Neural cell (in vitro differentiated cells): ENCODE results near the gene ENTPD8. TPM values are rescaled to one million over a fixed set of nuclear protein-coding genes. Genes with fewer than 3 reads are reported as not detected.

Experiments used
- H2AFZ ChIP-seq: fragments of 200-600, 300-800 bp; sonication (generic), shearing (Covaris generic); 2 replicates; pipeline ENCODE4 v1.6.0; 2014; ENCODE audit warnings: low read depth, mild to moderate bottlenecking, antibody characterized with exemption, low read length, moderate library complexity
- H3F3A ChIP-seq: fragments of 200-600 bp; shearing (Covaris generic); 2 replicates; pipeline ENCODE4 v1.6.1; 2016; ENCODE audit warnings: mild to moderate bottlenecking, moderate library complexity, mixed read lengths, antibody characterized with exemption, low read length; ENCODE audit not compliant: insufficient read depth, poor library complexity, severe bottlenecking
- H3K27ac ChIP-seq: fragments of 200-600, 300-800 bp; sonication (generic), shearing (Covaris generic); 2 replicates; pipeline ENCODE4 v1.5.1; 2014; ENCODE audit warnings: mild to moderate bottlenecking, low read length, moderate library complexity
- H3K27me3 ChIP-seq: fragments of 300-800, 200-600 bp; sonication (generic), shearing (Covaris generic); 2 replicates; pipeline ENCODE4 v1.6.0; 2014; ENCODE audit warnings: mild to moderate bottlenecking, low read depth, low read length, moderate library complexity; ENCODE audit not compliant: insufficient read depth
- H3K36me3 ChIP-seq: fragments of 300-800, 200-600 bp; sonication (generic), shearing (Covaris generic); 2 replicates; pipeline ENCODE4 v1.5.1; 2014; ENCODE audit warnings: mild to moderate bottlenecking, antibody characterized with exemption, low read length, moderate library complexity; ENCODE audit not compliant: insufficient read depth
- H3K4me2 ChIP-seq: fragments of 300-800, 200-600 bp; sonication (generic), shearing (Covaris generic); 2 replicates; pipeline ENCODE4 v1.6.0; 2014; ENCODE audit warnings: mild to moderate bottlenecking, low read length
- H3K4me3 ChIP-seq: fragments of 300-800, 200-600 bp; sonication (generic), shearing (Covaris generic); 2 replicates; pipeline ENCODE4 v1.5.1; 2014; ENCODE audit warnings: mild to moderate bottlenecking, low read length, moderate library complexity
- H3K79me2 ChIP-seq: fragments of 200-600 bp; shearing (Covaris generic); replicated peaks from 2 replicates; pipeline ENCODE4 v1.6.0; 2014; ENCODE audit warnings: mild to moderate bottlenecking, low read length, moderate library complexity; ENCODE audit not compliant: insufficient read depth
- H3K9ac ChIP-seq: fragments of 300-800, 200-600 bp; sonication (generic), shearing (Covaris generic); 2 replicates; pipeline ENCODE4 v1.6.1; 2016; ENCODE audit warnings: mild to moderate bottlenecking, low read length, mixed read lengths
- H3K9me2 ChIP-seq: fragments of 200-600 bp; shearing (Covaris generic); 2 replicates; pipeline ENCODE4 v1.6.1; 2016; ENCODE audit warnings: mild to moderate bottlenecking, low read length, mixed read lengths; ENCODE audit not compliant: insufficient read depth
- H3K9me3 ChIP-seq: fragments of 200-600, 300-800 bp; sonication (generic), shearing (Covaris generic); 2 replicates; pipeline ENCODE4 v1.6.1; 2016; ENCODE audit warnings: mild to moderate bottlenecking, mixed run types, low read length, moderate library complexity, mixed read lengths
- H4K20me1 ChIP-seq: fragments of 200-600 bp; shearing (Covaris generic); 2 replicates; pipeline ENCODE4 v1.6.1; 2016; ENCODE audit warnings: mild to moderate bottlenecking, mixed run types; ENCODE audit not compliant: insufficient read depth
- EP300 ChIP-seq: fragments of 450-650 bp; conservative IDR thresholded peaks from 2 replicates; pipeline ENCODE4 v1.6.1; 2014; ENCODE audit warnings: antibody characterized with exemption, mild to moderate bottlenecking, moderate library complexity; ENCODE audit not compliant: poor library complexity, severe bottlenecking
- EZH2 ChIP-seq: fragments of 200-600, 300-800 bp; shearing (Covaris generic), sonication (generic); IDR thresholded peaks from 2 replicates; pipeline ENCODE4 v1.6.1; 2014; ENCODE audit warnings: antibody characterized with exemption, low read length, borderline replicate concordance, mild to moderate bottlenecking; ENCODE audit not compliant: insufficient read depth, poor library complexity, severe bottlenecking
- MXI1 ChIP-seq: fragments of 450-650 bp; conservative IDR thresholded peaks from 2 replicates; pipeline ENCODE4 v1.6.1; 2014; ENCODE audit warnings: antibody characterized with exemption, mild to moderate bottlenecking; ENCODE audit not compliant: poor library complexity, severe bottlenecking
- POLR2AphosphoS5 ChIP-seq: IDR thresholded peaks from 2 replicates; pipeline ENCODE4 v1.6.1; 2012
- RAD21 ChIP-seq: fragments of 450-650 bp; conservative IDR thresholded peaks from 2 replicates; pipeline ENCODE4 v1.6.1; 2014; ENCODE audit warnings: antibody characterized with exemption, mild to moderate bottlenecking, moderate library complexity
- SMC3 ChIP-seq: fragments of 450-650 bp; conservative IDR thresholded peaks from 2 replicates; pipeline ENCODE4 v1.6.1; 2014; ENCODE audit warnings: antibody characterized with exemption, mild to moderate bottlenecking, moderate library complexity; ENCODE audit not compliant: poor library complexity
- TAF1 ChIP-seq: IDR thresholded peaks from 2 replicates; pipeline ENCODE4 v1.6.1; 2012; ENCODE audit warnings: low read depth
- polyA plus RNA-seq: library from polyadenylated mRNA; depleted of rRNA; stranded (reverse); fragments of >200 nt; gene quantifications from 2 replicates; pipeline ENCODE4 v1.2.3, GENCODE V29; 2014
- TF ChIP-seq, protein P1 (sequence below): fragments of 450-650 bp; IDR thresholded peaks from 2 replicates; pipeline ENCODE4 v1.5.1; 2014; ENCODE audit warnings: antibody characterized with exemption, mild to moderate bottlenecking, moderate library complexity; ENCODE audit not compliant: poor library complexity, severe bottlenecking
- TF ChIP-seq, protein P2 (sequence below): IDR thresholded peaks from 2 replicates; pipeline ENCODE4 v1.6.1; 2012; ENCODE audit warnings: borderline replicate concordance

The ENTPD8 gene
- polyA plus RNA-seq, 1 donor from 2014 or later: not detected

DNA sequence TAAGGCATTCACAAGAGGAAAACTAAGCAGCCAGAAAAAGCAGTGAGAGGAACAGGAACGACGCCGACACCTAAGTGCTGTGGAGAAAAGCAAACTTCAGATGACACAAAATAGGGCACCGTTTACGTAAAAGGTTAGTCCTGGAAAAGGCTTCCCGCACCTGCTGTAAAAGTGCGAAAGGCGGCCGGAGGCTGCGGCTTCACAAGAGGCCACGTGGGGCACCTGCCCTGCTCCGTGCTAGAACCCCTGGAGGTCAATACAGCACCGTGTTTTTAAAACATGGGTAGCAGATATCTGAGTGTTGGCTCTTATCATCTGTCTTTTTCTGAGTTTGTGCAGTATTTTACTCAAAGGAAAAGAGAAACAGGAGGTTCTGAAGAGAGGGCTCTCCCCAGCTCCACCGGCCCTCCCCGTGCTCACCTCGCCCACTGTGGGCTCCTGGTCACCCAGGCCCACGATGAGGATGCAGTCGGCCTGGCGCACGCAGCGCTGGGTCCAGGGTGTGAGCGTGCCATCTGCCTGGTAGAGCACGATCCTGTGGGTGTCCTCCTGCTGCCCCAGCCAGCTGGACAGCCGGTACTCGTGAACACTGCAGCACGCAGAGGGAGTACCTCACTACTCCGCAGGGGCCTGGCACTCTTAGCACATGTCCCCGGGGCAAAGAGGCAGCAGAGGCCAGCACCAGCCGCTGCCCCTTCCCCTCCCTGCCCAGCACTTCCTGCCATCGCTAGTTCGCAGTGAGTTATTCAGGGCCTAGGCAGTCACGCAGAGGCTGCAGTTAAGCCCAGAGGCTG lies 38.9 kb upstream of the ENTPD8 start:
- Histone ChIP-seq H3K4me3 (no peak overlapping the region), H3F3A (no peaks in the 10 kb centered on the region), H3K4me2 (no peak overlapping the region), H2AFZ (no peak overlapping the region), H3K9me3 (no peaks in the 10 kb centered on the region), H3K36me3 (no peaks in the 10 kb centered on the region), H4K20me1 (no peaks in the 10 kb centered on the region), H3K27ac (no peak overlapping the region), H3K9ac (no peak overlapping the region), H3K79me2 (no peaks in the 10 kb centered on the region), H3K9me2 (no peaks in the 10 kb centered on the region), H3K27me3 (no peaks in the 10 kb centered on the region)
- TF ChIP-seq, protein P1, sequence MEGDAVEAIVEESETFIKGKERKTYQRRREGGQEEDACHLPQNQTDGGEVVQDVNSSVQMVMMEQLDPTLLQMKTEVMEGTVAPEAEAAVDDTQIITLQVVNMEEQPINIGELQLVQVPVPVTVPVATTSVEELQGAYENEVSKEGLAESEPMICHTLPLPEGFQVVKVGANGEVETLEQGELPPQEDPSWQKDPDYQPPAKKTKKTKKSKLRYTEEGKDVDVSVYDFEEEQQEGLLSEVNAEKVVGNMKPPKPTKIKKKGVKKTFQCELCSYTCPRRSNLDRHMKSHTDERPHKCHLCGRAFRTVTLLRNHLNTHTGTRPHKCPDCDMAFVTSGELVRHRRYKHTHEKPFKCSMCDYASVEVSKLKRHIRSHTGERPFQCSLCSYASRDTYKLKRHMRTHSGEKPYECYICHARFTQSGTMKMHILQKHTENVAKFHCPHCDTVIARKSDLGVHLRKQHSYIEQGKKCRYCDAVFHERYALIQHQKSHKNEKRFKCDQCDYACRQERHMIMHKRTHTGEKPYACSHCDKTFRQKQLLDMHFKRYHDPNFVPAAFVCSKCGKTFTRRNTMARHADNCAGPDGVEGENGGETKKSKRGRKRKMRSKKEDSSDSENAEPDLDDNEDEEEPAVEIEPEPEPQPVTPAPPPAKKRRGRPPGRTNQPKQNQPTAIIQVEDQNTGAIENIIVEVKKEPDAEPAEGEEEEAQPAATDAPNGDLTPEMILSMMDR: no peak
- no peak for TF ChIP-seq MXI1
- no peak for TF ChIP-seq TAF1
- TF ChIP-seq, protein P2, sequence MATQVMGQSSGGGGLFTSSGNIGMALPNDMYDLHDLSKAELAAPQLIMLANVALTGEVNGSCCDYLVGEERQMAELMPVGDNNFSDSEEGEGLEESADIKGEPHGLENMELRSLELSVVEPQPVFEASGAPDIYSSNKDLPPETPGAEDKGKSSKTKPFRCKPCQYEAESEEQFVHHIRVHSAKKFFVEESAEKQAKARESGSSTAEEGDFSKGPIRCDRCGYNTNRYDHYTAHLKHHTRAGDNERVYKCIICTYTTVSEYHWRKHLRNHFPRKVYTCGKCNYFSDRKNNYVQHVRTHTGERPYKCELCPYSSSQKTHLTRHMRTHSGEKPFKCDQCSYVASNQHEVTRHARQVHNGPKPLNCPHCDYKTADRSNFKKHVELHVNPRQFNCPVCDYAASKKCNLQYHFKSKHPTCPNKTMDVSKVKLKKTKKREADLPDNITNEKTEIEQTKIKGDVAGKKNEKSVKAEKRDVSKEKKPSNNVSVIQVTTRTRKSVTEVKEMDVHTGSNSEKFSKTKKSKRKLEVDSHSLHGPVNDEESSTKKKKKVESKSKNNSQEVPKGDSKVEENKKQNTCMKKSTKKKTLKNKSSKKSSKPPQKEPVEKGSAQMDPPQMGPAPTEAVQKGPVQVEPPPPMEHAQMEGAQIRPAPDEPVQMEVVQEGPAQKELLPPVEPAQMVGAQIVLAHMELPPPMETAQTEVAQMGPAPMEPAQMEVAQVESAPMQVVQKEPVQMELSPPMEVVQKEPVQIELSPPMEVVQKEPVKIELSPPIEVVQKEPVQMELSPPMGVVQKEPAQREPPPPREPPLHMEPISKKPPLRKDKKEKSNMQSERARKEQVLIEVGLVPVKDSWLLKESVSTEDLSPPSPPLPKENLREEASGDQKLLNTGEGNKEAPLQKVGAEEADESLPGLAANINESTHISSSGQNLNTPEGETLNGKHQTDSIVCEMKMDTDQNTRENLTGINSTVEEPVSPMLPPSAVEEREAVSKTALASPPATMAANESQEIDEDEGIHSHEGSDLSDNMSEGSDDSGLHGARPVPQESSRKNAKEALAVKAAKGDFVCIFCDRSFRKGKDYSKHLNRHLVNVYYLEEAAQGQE: no peak
- no peak for TF ChIP-seq SMC3
- no peak for TF ChIP-seq RAD21
- no peak for TF ChIP-seq EZH2
- TF ChIP-seq EP300: no peak
- no peak for TF ChIP-seq POLR2AphosphoS5

DNA sequence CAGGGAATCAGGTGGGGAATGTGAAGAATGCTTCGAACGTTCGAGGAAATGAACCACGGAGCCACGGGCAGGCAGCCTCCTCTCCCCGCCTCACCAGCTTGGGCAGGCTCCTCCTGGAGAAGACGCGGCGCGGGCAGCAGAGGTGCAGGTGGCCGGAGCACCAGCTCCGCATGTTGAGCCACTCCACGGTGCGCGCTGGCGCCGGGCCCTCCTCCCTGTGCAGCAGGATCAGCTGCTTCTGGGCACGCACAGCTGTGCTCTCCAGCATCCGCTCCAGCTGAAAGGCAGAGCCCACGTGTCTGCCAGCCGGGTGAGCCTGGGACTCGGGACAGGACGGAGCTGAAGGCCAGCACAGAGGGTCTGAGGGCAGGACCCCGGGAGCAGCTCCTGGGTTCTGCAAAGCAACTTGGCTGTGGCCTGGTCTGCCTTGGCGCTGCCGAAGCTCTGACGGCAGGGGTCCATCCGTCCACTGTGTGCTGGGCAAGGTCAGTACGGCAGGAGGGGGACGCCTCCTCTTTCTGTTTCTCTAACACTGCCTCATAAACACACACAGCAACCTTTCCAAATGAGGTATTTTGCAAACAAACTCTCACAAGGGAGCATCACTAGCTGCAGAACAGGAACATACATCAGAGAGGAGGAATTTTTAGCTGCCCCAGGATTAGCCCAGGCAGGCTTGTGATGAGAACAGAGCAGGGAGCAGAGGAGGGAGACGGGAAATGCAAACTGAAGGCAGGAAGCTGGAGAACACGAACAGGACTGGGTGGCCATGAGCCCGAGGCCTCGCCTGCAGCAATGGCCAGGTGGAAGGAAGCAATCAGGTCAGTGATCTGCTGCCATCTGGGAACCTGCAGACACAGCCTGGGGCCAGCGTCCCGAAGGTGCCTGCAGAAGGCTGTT lies 38.1 kb upstream of the ENTPD8 start:
- no peak for TF ChIP-seq EZH2
- TF ChIP-seq TAF1: no peak
- TF ChIP-seq, protein P2: no peak
- no peak for TF ChIP-seq MXI1
- TF ChIP-seq, protein P1: no peak
- TF ChIP-seq RAD21: no peak
- TF ChIP-seq POLR2AphosphoS5: no peak
- TF ChIP-seq EP300: no peak
- no peak for TF ChIP-seq SMC3

More for the DNA sequence above, 38.1 kb upstream of the ENTPD8 start:
- Histone ChIP-seq H3K9me2 (no peaks in the 10 kb centered on the region), H3K9me3 (no peaks in the 10 kb centered on the region), H3K79me2 (no peaks in the 10 kb centered on the region), H4K20me1 (no peaks in the 10 kb centered on the region), H2AFZ (no peak overlapping the region), H3K36me3 (no peaks in the 10 kb centered on the region), H3K9ac (no peak overlapping the region), H3K4me2 (no peak overlapping the region), H3K27ac (no peak overlapping the region), H3K27me3 (no peaks in the 10 kb centered on the region), H3F3A (no peaks in the 10 kb centered on the region), H3K4me3 (no peak overlapping the region)
